Smooth muscle cell (in vitro differentiated cells): Measurements from ENCODE around the gene LCN10. TPM values are rescaled to one million over a fixed set of nuclear protein-coding genes. Genes with fewer than 3 reads are reported as not detected.

Experiments
- DNase-seq: peaks from one replicate; lab custom pipeline; 2025; ENCODE audit not compliant: unreplicated experiment; lab: John Stamatoyannopoulos, UW
- H2AFZ ChIP-seq: fragments of 200-600 bp; sonication (generic); 2 replicates; pipeline ENCODE4 v1.6.0; 2016; ENCODE audit warnings: antibody characterized with exemption, low read depth, mild to moderate bottlenecking
- H3F3A ChIP-seq: fragments of 200-600 bp; sonication (generic); 2 replicates; pipeline ENCODE4 v1.6.0; 2017; ENCODE audit warnings: antibody characterized with exemption, low read depth
- H3K27ac ChIP-seq: fragments of 200-600 bp; sonication (generic); 2 replicates; pipeline ENCODE4 v1.5.1; 2016; ENCODE audit warnings: low read depth, mild to moderate bottlenecking
- H3K27me3 ChIP-seq: fragments of 200-600 bp; sonication (generic); 2 replicates; pipeline ENCODE4 v1.6.1; 2016; ENCODE audit warnings: low read depth, mild to moderate bottlenecking
- H3K36me3 ChIP-seq: fragments of 200-600 bp; sonication (generic); 2 replicates; pipeline ENCODE4 v1.5.1; 2016; ENCODE audit warnings: low read depth
- H3K4me1 ChIP-seq: fragments of 200-600 bp; sonication (generic); 2 replicates; pipeline ENCODE4 v1.5.1; 2016; ENCODE audit warnings: low read depth
- H3K4me2 ChIP-seq: fragments of 200-600 bp; sonication (generic); 2 replicates; pipeline ENCODE4 v1.6.0; 2016; ENCODE audit warnings: mild to moderate bottlenecking
- H3K4me3 ChIP-seq: fragments of 200-600 bp; sonication (generic); 2 replicates; pipeline ENCODE4 v1.5.1; 2016; ENCODE audit warnings: mild to moderate bottlenecking
- H3K79me2 ChIP-seq: fragments of 200-600 bp; sonication (generic); 2 replicates; pipeline ENCODE4 v1.6.0; 2016; ENCODE audit warnings: low read depth, mild to moderate bottlenecking
- H3K9ac ChIP-seq: fragments of 200-600 bp; sonication (generic); 2 replicates; pipeline ENCODE4 v1.6.0; 2016; ENCODE audit warnings: low read depth
- H3K9me3 ChIP-seq: fragments of 200-600 bp; sonication (generic); replicated peaks from 2 replicates; pipeline ENCODE4 v1.5.1; 2016; ENCODE audit warnings: low read depth
- H4K20me1 ChIP-seq: fragments of 200-600 bp; sonication (generic); 2 replicates; pipeline ENCODE4 v1.6.0; 2016; ENCODE audit warnings: low read depth
- WGBS: methylation state at CpG from one replicate; pipeline ENCODE4 v1.1.7; 2016; ENCODE audit warnings: low lambda C conversion rate; 5-methylcytosine and 5-hydroxymethylcytosine counted together
- polyA plus RNA-seq: library from polyadenylated mRNA; unstranded; fragments of >200 nt; fragmentation: Nextera tagmentation; extraction: Ambion mirVana; gene quantifications from 2 replicates; pipeline ENCODE4 v1.2.1, GENCODE V29; 2016
- total RNA-seq: library from RNA; depleted of rRNA; stranded (reverse); fragments of >200 nt; gene quantifications from 2 replicates; pipeline ENCODE4 v1.2.3, GENCODE V29; 2014
- TF ChIP-seq, protein P1 (sequence below): fragments of 200-600 bp; sonication (generic); IDR thresholded peaks from 2 replicates; pipeline ENCODE4 v1.5.1; 2017; ENCODE audit warnings: borderline replicate concordance, mild to moderate bottlenecking, antibody characterized with exemption; ENCODE audit not compliant: insufficient read depth, poor library complexity, severe bottlenecking

LCN10 gene
- total and polyA plus RNA-seq, 2 experiments from 2014 or later, result not detected

DNA sequence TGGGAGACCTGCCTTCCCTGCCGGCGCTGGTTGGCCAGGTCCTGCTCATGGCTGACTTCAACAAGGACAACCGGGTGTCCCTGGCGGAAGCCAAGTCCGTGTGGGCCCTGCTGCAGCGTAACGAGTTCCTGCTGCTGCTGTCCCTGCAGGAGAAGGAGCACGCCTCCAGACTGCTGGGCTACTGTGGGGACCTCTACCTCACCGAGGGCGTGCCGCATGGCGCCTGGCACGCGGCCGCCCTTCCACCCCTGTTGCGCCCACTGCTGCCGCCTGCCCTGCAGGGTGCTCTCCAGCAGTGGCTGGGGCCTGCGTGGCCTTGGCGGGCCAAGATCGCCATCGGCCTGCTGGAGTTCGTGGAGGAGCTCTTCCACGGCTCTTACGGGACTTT lies 19.8 kb downstream of the LCN10 start:
- Histone ChIP-seq H3K9me3 (no peaks in the 10 kb centered on the region), H3K4me2 (no peak overlapping the region), H3K9ac (no peak overlapping the region), H3K4me1 (peaks cover 13% of the 10 kb centered on the region), H3K27me3 (no peaks in the 10 kb centered on the region), H3K4me3 (no peak overlapping the region), H3K27ac (no peak overlapping the region), H2AFZ (no peak overlapping the region), H3K36me3 (no peaks in the 10 kb centered on the region), H3F3A (no peaks in the 10 kb centered on the region), H4K20me1 (peaks cover 98% of the 10 kb centered on the region), H3K79me2 (peaks cover 14% of the 10 kb centered on the region)
- TF ChIP-seq, protein P1, sequence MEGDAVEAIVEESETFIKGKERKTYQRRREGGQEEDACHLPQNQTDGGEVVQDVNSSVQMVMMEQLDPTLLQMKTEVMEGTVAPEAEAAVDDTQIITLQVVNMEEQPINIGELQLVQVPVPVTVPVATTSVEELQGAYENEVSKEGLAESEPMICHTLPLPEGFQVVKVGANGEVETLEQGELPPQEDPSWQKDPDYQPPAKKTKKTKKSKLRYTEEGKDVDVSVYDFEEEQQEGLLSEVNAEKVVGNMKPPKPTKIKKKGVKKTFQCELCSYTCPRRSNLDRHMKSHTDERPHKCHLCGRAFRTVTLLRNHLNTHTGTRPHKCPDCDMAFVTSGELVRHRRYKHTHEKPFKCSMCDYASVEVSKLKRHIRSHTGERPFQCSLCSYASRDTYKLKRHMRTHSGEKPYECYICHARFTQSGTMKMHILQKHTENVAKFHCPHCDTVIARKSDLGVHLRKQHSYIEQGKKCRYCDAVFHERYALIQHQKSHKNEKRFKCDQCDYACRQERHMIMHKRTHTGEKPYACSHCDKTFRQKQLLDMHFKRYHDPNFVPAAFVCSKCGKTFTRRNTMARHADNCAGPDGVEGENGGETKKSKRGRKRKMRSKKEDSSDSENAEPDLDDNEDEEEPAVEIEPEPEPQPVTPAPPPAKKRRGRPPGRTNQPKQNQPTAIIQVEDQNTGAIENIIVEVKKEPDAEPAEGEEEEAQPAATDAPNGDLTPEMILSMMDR, result no peak
- 96% methylated on average over 24 of the region's 24 CpGs for WGBS
- no peak for DNase-seq

DNA sequence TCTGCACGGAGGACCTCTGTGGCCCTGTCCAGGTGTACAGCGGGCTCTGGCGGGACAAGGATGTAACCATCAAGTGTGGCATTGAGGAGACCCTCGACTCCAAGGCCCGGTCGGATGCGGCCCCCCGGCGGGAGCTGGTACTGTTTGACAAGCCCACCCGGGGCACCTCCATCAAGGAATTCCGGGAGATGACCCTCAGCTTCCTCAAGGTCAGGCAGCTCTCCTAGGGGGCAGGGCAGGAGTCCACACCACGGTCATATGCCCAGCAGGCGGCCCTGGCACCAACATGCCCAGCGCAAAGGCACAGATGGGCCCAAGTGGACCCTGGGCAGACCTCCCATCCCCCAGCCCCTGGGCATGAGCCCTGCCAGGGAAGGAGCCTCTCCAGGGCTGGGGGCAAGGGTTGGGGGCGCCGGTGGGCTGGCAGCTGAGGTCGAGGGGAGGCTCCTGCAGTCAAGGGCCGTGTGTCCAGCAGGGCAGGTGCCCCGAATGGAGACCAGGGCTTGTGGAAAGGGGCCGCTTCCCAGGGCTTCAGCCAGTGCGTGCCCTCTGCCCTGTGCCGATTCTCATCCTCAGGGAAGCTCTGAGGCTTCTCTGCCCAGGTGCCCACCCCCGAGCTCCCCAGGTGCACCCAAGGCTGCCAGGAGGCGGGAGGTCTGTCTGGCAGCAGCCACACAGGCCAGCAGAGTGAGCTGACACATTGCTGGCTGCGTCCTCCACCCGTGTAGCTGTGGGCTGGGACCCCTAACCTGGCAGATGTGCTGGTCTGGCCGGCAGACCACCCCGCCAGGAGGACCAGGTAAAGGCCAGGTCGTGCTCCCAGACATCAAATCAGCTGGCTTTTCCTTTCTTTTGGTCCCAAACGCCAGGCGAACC lies 20.4 kb downstream of the LCN10 start:
- Histone ChIP-seq H3K4me2 (no peak overlapping the region), H3K4me1 (peaks cover 13% of the 10 kb centered on the region), H4K20me1 (peaks cover 94% of the 10 kb centered on the region), H3F3A (no peaks in the 10 kb centered on the region), H3K9me3 (no peaks in the 10 kb centered on the region), H3K4me3 (no peak overlapping the region), H3K36me3 (no peaks in the 10 kb centered on the region), H3K27me3 (no peaks in the 10 kb centered on the region), H3K9ac (no peak overlapping the region), H3K79me2 (peaks cover 9% of the 10 kb centered on the region), H3K27ac (no peak overlapping the region), H2AFZ (no peak overlapping the region)
- DNase-seq, result no peak
- TF ChIP-seq, protein P1, result no peak
- 92% methylated on average over 31 of the region's 31 CpGs for WGBS

DNA sequence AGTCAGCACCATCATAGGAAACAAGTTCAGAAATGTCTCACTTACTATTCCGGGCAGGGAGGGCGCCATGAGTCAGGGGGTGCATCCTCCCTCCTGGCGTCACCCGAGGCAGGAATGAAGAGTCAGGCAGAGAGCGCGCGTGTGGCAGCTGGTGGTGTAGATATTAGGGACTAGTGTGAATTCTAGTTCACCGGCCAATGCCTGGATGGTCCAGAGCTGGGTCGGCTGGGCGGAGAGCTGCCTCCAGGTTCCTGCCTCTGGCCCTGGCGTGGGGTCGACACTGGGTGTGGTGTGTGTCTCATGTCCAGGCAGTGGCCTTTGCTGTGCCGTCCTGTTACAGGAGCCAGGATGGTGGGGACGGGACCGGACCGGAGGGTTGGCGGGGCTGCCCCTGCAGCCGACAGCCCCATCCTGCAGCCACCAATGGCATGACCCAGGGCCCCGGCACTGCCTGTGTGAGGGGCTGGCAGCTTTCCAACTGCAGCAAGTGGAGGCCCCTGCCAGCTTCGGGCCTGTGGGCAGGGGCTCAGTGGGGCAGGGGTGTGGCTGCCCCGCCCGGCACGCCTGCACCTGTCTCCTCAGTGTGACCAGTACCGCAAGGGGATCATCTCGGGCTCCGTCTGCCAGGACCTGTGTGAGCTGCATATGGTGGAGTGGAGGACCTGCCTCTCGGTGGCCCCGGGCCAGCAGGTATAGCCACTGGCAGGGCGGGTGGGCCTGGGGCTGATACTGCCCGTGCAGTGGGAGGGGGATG lies 21.2 kb downstream of the LCN10 start:
- H2AFZ ChIP-seq, result no peak overlapping the region
- 88% methylated on average over 30 of the region's 30 CpGs for WGBS
- H3K27me3 ChIP-seq, result no peaks in the 10 kb centered on the region
- TF ChIP-seq, protein P1, result no peak
- peaks cover 9% of the 10 kb centered on the region for H3K4me1 ChIP-seq
- H3K4me3 ChIP-seq, result no peak overlapping the region
- no peaks in the 10 kb centered on the region for H3K9me3 ChIP-seq
- peaks cover under 1% of the 10 kb centered on the region for H3K79me2 ChIP-seq
- no peak overlapping the region for H3K4me2 ChIP-seq
- H3K36me3 ChIP-seq, result no peaks in the 10 kb centered on the region
- H3K27ac ChIP-seq, result no peak overlapping the region
- DNase-seq, result no peak
- peaks cover 86% of the 10 kb centered on the region for H4K20me1 ChIP-seq
- no peaks in the 10 kb centered on the region for H3F3A ChIP-seq
- H3K9ac ChIP-seq, result no peak overlapping the region
